Ramos (cell line): Measurements from ENCODE around the gene SYF2.
"Not testable (repeated sequence)": the region's sequence is repeated elsewhere in the genome, so short reads cannot be mapped to it uniquely, and the experiment has no call there.

ENCODE experiments used
- in situ Hi-C: fragments of 300-500 bp; cut with MboI; formaldehyde crosslinking; loops from one replicate; pipeline ENCODE4 v1.14.3; 2022; ENCODE audit warnings: low sequenced_read_pairs; ENCODE audit not compliant: unreplicated experiment

Gene SYF2

DNA sequence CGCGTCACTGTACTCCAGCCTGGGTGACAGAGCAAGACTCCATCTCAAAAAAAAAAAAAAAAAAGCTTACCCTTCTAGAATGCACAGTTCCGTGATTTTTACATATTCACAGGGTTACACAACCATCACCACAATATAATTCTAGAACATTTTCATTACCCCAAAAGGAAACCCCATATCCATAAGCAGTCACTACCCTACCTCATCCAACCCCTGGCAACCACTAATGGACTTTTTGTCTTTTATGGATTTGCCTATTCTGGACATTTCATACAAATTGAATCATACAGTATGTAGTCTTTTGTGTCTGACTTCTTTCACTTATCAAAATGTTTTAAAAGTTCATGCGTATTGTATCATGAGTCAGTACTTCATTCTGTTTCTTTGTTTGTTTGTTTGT lies 22.8 kb downstream of the SYF2 start:
- in situ Hi-C loops = loop anchor here (5.0 kb wide), 1 partner anchor 92 kb away; no protein-coding TSS in a partner anchor

DNA sequence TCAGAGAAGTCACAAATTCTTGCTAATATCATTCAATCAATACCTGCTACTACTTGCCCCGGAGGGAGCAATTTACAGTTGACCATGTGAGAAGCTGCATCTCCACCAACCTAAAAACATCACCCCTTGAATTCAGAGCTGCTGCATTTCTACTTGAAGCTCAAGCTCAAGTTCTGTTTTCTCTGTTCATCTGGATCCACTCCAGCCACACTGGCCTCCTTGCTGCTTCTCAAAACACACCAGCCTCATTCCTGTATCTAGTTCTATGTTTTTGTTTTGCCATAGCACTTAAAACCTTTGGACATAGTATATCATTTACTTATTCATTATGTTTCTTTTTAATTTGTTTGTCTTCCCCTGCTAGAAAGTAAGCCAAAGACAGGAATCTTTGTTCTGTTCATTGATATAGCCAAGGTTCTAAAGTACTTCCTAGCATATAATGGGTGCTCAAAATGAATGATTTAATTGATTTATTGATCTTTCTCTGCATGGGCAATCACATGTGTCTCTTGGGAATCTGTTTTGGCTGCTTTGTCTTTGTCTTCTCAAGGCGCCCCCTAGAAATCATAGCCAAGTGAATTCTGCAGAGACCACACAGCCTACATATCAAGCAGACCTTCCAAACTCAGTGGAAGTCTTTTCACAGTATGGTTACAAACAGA lies 23.6 kb downstream of the SYF2 start:
- in situ Hi-C loops = loop anchor here (5.0 kb wide), 1 partner anchor 91 kb away; no protein-coding TSS in a partner anchor

DNA sequence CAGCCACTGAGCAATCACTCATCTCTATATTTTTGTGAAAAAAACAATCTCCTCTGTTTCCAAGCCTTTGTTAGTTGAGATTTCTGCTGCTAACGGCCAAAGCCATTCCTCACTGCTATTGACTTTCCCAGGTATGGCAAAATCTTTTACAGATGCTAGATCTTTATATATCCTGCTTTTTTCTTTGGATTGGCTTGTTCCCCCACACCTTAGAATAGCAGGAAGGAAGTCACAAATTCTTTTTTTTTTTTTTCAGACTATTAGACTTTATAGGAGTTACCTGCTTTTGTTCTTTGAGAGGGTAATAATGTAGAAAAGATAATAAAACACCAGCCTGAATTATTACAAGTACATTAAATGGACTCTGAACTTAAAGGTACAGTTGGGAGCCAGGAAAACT lies 24.2 kb downstream of the SYF2 start:
- in situ Hi-C loops = loop anchor here (5.0 kb wide), 1 partner anchor 91 kb away; no protein-coding TSS in a partner anchor

DNA sequence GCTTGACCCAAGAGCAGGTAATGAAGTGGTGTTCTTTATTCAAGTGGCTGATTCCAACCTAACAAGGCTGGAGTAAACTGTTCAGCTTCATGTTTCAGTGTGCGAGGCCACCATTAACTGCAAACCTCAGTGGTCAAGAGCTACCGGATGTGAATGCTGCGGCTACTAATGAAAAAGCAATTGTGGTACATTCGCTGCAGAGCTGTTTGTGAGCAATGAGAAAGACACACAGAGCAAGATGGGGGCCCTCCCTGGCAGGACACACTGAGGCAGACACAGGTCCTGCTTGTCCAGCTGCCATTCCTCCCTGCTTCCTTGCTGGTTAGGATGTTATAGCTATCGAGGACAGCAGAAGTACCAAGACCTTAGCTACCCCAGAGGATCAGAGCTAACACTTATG lies 26.1 kb downstream of the SYF2 start:
- in situ Hi-C loops = loop anchor here (5.0 kb wide), 1 partner anchor 89 kb away; no protein-coding TSS in a partner anchor

DNA sequence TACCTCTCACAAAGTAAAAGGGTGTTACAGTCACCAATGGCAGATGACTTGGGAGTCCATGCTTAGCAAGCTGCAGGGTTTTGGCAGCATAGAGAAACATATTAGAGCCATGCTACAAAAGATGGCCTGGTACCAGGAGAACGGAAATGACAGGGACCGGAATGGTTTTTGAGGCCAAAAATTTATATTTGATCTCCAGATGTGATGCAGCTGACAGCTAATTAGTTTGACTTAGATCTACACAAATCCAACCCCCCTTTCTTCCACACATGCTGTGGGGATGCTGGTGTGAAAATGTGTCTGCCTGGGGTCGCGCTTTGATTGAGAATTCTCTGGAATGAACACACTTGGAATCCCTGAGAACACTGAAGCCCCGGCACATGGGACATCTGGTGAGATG lies 26.5 kb downstream of the SYF2 start:
- in situ Hi-C loops = loop anchor here (5.0 kb wide), 1 partner anchor 88 kb away; no protein-coding TSS in a partner anchor

DNA sequence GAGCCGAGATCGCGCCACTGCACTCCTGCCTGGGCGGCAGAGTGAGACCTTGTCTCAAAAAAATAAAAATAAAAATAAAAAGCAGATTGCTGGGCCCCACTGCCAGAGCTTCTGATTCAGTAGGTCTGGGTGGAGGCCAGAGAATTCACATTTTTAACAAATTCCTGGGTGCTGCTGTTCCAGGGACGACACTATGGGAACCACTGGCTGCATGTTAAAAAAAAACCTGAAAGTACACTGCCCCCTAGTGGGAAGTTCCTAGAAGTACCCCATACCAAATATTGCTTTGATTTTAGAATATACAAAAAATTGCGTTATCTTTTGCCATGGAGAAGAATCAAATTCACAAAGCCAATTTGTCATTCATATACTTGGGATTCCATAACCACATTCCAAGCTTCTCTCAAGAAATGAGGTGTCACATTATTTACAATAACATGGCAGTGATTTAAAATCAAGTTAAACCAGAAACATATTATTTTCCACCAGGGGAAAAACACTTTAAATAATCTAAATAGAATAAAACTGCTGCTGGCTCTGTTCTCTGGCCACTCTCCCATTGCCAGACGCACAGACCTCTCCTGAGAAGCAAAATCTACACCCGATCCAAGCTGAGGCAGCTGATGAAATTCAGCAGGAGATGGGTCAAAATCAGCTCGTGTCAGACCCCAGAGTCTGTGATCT lies 27.4 kb downstream of the SYF2 start:
- in situ Hi-C loops = loop anchor here (5.0 kb wide), 1 partner anchor 88 kb away; no protein-coding TSS in a partner anchor

DNA sequence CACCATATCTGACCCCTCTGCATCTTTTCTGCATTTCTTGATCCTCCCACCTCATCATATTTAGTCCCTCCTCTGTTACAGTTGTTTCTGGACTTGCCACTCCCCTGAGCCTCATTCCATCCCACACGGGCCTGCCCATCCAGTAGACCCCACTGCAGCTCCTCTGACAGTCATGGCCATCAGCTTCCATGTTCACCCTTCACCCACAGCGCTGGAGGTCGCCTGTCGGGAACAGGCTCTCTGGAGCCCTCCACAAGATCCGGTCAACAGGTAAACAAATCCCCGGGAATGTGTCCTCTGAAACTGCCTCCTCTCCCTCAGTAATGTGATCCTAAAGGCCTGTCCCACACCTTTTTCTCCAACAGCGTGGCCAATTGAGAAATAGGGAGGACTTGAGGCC lies 31.3 kb downstream of the SYF2 start:
- in situ Hi-C loops = no loop called here

DNA sequence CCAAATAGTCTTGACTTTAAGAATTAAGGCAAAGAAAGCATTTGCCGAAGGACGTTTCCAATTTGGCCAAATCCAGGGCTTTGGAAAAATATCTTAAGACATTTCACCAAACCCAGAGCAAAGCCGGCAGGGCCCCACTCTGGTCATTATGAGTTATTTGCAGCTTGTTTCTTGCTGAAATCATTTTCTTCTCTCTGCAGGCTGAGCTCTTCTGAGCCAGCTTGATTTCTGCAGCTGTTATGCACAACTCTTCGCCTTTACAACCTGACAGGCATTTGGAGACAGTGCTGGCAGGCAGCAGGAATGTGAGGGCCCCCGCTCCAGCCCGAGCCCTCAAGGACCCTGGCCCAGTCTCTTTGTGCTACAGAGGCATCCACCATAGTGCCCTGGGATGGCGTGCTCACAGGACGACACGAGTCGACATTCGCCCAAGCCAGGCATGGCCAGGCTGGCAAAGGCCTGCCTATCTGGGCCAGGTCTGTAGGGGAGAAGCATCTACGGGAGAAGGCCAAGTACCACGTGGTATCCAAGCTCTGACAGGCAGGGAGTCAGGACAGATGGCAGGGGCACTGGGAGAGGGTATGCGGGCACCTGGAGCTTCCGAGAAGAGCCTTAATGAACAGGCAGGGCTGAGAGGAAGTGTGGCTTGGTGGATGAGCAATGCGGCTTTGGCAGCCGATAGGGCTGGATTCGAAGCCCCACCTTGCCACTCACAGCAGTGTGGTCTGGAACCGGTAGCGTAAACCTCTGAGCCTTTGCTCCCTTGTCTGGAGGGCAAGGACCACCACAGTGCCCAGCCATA lies 32.3 kb downstream of the SYF2 start:
- in situ Hi-C loops = no loop called here

DNA sequence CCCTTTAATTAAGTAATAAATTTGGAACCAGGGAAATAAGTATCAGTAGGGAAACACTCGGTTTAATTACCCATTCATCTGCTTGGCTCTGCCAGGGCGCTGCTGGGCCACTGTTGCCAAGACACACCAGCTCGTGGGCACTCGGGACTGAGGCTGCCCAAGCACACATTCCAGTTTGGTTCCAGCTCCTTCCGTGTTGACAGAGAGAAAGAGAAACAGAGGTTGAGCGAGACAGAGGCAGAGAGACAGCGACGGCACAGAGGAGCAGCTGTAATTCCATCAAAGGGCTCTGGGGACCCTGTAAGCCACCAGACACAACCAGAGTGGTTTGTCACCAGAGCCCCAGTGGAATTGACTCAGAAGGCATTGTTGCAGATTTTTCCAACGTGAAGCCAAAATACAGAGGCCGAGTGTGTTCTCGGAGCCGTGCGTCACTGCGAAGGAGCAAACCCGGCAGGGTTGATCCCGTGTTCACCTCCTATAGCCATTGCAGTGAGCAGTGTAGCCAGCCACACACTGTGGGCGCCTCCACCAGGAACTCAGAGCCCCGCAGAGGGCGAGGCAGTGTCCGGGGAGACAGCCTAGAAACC lies 33.5 kb downstream of the SYF2 start:
- in situ Hi-C loops = no loop called here

DNA sequence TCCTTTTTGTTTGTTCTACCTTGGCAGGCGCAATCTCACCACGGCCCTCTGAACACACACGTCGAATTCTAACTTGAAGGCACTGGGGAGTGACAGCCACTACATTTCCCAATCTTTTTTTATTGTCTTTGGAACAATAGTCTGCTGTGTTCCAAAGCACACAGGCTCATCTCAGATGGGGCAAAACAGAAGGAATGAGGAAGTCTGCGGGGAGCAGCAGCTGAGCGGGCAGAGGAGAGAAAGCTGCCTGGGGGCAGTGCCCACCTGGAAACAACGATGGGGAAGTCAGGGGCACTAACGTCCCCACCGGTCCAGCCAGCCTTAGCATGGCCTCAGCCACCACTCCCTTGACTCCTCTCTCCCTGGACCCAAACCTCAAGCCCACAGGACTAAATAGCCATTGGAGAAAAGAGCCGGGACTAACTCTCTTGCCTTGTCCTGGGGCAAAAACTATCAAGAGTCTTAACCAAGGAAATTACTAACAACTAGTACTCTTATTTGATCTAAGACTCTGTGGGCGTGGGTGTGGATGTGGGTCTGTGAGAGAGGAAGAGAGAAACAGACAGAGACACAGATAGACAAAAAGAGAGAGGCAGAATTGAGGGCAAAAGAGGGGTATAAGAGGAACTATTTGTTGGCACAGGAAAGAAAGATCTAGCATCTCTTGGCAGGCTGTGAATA lies 34.2 kb downstream of the SYF2 start:
- in situ Hi-C loops = no loop called here

DNA sequence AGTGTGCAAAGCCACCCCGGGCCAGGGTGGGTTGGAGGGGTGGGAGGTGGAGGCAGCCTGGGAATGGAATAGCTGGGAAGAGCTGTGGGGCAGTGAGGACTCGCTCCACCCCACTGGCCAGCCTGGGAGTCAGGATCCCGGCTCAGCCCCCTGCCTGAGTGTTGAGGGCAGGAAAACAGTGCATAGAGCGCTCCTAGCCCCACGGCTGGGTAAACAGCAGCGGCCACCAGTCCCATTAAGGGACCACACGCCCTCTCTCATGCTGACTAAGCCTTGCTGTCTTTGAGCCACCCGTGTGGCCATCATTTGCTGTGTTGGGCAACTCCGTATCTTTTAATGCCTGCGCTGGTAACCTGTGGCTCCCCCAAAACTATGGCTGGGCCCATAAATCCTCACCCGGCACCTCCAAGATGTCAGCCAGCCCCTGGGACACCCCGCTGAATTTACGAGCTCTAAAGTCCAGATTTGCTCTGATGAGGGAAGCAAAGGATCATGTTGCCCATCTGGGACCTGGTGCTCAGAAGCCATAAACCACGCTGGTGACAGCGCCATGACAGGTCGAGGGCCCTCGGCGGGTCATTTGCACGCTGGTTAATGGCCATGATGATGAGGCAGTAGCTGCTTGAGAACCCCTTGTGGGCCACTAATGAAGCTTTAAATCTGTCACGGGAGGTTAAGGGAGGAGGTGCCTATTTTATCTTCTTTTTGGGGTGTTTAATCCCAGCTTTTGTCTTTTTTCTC lies 34.9 kb downstream of the SYF2 start:
- in situ Hi-C loops = no loop called here

DNA sequence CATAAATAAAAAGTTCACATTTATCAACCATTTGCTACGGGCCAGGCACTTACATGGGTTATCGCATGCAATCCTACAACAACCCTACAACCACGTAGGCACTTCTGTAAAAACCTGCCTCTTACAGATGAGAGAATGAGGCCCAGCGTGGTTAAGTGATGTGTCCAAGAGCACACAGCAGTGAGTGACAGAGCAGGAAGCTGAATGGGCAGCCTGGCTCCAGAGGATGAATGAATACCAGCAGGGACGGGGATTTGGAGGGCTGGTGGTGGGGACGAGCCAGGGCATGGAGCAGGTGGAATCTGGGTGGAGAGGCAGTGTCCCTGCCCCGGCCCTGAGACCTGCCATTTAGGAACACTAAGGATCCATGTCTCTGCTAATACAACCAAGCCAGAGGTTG lies 35.5 kb downstream of the SYF2 start:
- in situ Hi-C loops = no loop called here

DNA sequence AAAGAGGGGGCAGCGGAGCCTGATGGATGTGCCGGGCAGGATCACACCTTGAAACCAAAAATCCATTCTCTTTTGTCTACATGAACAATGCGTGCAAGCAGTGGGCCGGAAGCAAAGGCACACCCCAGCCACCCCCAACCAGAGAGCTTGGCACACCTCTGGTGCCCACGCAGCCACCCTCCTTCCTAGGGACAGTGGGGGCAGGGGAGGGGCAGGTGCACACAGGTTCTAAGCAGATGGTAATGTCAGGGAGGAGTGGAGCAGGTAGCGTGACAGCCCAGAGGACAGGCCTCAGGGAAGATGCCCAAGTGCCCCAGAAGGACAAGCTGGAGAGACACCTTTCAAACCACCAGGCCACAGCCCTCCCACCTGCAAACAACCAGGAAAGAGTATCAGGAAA lies 36.5 kb downstream of the SYF2 start:
- in situ Hi-C loops = no loop called here

DNA sequence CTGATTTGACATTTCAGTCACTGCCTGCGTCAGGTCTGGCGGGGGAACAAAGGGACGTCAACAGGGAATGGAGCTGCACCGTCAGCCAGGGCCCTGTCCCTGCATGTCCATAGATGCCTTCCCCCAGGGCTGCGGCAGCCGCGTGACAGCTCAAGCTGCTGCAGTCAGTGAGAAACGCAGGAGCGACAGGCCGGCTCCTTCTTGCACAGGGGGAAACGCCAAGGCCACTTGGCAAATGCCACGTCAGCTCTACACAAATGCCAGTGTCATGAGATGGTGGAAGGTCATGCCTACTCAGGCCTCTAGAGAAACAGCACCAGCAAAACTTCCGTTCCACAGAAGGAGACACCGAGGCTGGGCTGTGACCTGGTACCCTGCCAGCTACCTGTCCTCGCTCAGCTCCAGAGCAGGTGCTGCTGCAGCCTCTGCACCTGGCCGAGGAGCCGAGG lies 37.7 kb downstream of the SYF2 start:
- in situ Hi-C loops = no loop called here

DNA sequence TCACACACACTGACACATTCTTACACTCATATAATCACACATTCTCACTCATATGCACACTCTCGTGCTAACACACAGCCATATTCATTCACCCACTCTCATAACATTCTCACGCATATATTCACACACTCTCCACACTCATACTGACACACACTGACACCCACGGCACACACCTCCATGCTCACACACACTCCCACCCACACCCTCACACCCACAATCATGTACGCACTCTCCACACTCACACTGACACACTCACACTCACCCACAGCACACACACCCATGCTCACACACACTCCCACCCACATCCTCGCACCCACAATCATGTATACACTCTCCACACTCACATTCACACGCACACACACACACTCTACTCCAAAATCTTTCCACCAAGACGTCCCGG lies 38.2 kb downstream of the SYF2 start:
- in situ Hi-C loops = no loop called here

DNA sequence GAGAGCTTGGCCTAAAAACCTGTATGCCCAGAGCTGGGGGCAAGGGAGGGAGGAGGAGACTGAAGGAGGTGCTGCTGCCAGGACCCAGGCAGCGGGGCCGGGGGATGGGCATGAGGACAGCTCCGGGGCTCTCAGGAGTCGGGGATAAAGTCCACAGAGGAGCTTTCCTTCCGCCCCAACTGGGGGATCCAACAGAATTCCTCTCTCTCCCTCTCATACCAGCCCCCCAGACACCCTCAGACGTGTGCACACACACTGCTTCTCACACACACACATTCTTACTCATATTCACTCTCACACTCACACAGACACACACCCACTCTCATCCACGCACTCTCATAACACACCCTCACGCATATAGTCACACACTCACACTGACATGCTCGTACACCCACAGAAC lies 39.1 kb downstream of the SYF2 start:
- in situ Hi-C loops = no loop called here

DNA sequence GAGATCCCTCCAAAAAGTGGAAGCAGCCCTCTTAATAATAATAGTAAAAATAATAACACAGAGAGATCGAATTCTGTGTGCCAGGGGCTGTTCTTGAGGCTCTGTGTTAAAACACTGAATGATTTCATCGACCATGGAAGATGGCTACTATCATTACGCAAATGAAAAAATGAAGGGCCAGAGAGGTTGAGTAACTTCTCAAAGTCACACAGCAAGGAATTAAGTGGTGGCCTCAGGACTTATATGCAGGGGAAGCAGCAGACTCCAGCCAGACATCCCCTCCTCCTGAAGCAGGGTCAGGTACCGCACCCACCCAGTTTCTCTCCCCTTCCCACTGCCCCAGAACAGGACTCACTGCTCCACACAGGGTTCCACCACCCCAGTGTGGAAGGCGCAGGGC lies 40.1 kb downstream of the SYF2 start:
- in situ Hi-C loops = no loop called here

DNA sequence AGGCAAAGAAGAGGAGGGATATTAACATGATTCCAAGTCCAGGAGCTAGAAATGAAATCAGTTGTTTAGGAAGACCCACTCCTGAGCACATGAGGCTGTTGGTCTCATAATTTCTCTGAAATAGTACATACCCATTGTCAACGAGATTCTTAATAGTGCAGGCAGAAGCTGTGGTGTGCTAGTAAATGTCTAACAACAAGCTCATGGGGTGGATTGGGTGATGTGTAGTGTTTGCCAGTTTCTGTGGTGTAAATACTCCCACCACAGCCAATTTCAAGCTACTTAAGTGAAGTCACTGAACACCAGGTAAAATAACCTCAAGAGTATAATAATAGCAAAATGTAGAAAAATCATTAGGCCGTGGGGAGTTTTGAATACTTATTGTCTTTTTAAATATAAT lies 42.0 kb downstream of the SYF2 start:
- in situ Hi-C loops = no loop called here

DNA sequence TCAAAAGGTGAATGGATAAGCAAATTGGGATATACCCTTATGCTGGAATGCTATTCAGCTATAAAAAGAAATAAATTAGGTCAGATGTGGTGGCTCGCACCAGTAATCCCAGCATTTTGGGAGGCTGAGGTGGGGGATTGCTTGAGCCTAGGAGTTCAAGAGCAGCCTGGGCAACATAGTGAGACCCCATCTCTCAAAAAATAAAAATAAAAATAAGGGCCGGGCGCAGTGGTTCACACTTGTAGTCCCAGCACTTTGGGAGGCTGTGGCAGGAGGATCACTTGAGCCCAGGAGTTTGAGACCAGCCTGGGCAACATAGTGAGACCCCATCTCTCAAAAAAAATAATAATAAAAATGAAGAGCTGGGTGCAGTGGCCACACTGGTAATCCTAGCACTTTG lies 44.4 kb downstream of the SYF2 start:
- in situ Hi-C loops = not testable (repeated sequence)
